ENCODE measurements around the gene NPIPB2. TPM values are rescaled to one million over a fixed set of nuclear protein-coding genes. Genes with fewer than 3 reads are reported as not detected.

NPIPB2 gene
- total and polyA plus RNA-seq, 2 of the 8 experiments (the other 6 are each of a cell fraction or from before 2014, with no cell fraction given), result 7.5 to 8.3 TPM

DNA sequence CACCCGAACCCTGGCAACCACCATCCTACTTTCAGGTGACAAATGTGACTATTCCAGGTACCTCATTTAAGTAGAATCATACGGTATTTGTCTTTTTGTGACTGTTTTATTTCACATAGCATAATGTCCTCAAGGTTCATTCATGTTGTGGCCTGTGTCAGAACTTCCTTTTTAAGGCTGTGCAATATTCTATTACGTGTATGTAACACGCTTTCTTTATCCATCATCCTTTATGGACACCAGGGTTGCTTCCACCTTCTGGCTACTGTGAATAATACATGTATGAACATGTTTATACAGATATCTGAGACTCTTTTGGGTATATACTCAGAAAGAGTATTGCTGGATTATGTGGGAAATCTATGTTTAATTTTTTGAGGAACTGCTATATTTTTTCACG lies 61.8 kb downstream of the NPIPB2 start (continued):
- TF ChIP-seq, protein P1, sequence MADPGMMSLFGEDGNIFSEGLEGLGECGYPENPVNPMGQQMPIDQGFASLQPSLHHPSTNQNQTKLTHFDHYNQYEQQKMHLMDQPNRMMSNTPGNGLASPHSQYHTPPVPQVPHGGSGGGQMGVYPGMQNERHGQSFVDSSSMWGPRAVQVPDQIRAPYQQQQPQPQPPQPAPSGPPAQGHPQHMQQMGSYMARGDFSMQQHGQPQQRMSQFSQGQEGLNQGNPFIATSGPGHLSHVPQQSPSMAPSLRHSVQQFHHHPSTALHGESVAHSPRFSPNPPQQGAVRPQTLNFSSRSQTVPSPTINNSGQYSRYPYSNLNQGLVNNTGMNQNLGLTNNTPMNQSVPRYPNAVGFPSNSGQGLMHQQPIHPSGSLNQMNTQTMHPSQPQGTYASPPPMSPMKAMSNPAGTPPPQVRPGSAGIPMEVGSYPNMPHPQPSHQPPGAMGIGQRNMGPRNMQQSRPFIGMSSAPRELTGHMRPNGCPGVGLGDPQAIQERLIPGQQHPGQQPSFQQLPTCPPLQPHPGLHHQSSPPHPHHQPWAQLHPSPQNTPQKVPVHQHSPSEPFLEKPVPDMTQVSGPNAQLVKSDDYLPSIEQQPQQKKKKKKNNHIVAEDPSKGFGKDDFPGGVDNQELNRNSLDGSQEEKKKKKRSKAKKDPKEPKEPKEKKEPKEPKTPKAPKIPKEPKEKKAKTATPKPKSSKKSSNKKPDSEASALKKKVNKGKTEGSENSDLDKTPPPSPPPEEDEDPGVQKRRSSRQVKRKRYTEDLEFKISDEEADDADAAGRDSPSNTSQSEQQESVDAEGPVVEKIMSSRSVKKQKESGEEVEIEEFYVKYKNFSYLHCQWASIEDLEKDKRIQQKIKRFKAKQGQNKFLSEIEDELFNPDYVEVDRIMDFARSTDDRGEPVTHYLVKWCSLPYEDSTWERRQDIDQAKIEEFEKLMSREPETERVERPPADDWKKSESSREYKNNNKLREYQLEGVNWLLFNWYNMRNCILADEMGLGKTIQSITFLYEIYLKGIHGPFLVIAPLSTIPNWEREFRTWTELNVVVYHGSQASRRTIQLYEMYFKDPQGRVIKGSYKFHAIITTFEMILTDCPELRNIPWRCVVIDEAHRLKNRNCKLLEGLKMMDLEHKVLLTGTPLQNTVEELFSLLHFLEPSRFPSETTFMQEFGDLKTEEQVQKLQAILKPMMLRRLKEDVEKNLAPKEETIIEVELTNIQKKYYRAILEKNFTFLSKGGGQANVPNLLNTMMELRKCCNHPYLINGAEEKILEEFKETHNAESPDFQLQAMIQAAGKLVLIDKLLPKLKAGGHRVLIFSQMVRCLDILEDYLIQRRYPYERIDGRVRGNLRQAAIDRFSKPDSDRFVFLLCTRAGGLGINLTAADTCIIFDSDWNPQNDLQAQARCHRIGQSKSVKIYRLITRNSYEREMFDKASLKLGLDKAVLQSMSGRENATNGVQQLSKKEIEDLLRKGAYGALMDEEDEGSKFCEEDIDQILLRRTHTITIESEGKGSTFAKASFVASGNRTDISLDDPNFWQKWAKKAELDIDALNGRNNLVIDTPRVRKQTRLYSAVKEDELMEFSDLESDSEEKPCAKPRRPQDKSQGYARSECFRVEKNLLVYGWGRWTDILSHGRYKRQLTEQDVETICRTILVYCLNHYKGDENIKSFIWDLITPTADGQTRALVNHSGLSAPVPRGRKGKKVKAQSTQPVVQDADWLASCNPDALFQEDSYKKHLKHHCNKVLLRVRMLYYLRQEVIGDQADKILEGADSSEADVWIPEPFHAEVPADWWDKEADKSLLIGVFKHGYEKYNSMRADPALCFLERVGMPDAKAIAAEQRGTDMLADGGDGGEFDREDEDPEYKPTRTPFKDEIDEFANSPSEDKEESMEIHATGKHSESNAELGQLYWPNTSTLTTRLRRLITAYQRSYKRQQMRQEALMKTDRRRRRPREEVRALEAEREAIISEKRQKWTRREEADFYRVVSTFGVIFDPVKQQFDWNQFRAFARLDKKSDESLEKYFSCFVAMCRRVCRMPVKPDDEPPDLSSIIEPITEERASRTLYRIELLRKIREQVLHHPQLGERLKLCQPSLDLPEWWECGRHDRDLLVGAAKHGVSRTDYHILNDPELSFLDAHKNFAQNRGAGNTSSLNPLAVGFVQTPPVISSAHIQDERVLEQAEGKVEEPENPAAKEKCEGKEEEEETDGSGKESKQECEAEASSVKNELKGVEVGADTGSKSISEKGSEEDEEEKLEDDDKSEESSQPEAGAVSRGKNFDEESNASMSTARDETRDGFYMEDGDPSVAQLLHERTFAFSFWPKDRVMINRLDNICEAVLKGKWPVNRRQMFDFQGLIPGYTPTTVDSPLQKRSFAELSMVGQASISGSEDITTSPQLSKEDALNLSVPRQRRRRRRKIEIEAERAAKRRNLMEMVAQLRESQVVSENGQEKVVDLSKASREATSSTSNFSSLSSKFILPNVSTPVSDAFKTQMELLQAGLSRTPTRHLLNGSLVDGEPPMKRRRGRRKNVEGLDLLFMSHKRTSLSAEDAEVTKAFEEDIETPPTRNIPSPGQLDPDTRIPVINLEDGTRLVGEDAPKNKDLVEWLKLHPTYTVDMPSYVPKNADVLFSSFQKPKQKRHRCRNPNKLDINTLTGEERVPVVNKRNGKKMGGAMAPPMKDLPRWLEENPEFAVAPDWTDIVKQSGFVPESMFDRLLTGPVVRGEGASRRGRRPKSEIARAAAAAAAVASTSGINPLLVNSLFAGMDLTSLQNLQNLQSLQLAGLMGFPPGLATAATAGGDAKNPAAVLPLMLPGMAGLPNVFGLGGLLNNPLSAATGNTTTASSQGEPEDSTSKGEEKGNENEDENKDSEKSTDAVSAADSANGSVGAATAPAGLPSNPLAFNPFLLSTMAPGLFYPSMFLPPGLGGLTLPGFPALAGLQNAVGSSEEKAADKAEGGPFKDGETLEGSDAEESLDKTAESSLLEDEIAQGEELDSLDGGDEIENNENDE (IDR thresholded peaks at IDR 0.05; ENCODE audit: insufficient replicate concordance, low read length), result no peak
- TF ChIP-seq TAF7 (optimal IDR thresholded peaks at IDR 0.05; ENCODE audit: borderline replicate concordance, low read depth, low read length) (no peak), KDM5A (IDR thresholded peaks at IDR 0.05; ENCODE audit: low read length) (no peak)
- TF ChIP-seq, protein P2, sequence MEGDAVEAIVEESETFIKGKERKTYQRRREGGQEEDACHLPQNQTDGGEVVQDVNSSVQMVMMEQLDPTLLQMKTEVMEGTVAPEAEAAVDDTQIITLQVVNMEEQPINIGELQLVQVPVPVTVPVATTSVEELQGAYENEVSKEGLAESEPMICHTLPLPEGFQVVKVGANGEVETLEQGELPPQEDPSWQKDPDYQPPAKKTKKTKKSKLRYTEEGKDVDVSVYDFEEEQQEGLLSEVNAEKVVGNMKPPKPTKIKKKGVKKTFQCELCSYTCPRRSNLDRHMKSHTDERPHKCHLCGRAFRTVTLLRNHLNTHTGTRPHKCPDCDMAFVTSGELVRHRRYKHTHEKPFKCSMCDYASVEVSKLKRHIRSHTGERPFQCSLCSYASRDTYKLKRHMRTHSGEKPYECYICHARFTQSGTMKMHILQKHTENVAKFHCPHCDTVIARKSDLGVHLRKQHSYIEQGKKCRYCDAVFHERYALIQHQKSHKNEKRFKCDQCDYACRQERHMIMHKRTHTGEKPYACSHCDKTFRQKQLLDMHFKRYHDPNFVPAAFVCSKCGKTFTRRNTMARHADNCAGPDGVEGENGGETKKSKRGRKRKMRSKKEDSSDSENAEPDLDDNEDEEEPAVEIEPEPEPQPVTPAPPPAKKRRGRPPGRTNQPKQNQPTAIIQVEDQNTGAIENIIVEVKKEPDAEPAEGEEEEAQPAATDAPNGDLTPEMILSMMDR (IDR thresholded peaks at IDR 0.05; ENCODE audit: control extremely low read depth in 1 of 3, insufficient read depth in 1 of 3, low read depth in 1 of 3, low read length in 3 of 3), result no peak
- TF ChIP-seq, protein P3, sequence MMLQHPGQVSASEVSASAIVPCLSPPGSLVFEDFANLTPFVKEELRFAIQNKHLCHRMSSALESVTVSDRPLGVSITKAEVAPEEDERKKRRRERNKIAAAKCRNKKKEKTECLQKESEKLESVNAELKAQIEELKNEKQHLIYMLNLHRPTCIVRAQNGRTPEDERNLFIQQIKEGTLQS (IDR thresholded peaks at IDR 0.05; ENCODE audit: insufficient read depth, low read depth, low read length), result no peak

All from H1 (cell line).